HL-60 (cell line): ENCODE data around the gene TMEM141.

Experiments used
- CTCF ChIP-seq: IDR thresholded peaks from one replicate; pipeline ENCODE4 v1.5.1; 2011; ENCODE audit warnings: low read length, control low read depth, inconsistent platforms; ENCODE audit not compliant: insufficient read depth
- GABPA ChIP-seq: IDR thresholded peaks from 2 replicates; pipeline ENCODE4 v1.6.1; 2012; ENCODE audit warnings: low read depth
- POLR2AphosphoS5 ChIP-seq: IDR thresholded peaks from 2 replicates; pipeline ENCODE4 v1.6.1; 2012; ENCODE audit warnings: low read depth
- REST ChIP-seq: IDR thresholded peaks from 2 replicates; pipeline ENCODE4 v1.6.1; 2012; ENCODE audit warnings: low read depth; ENCODE audit not compliant: insufficient replicate concordance

GRCh38 chr9:136799854-136800657 is 8.9 kb downstream of the TMEM141 start:
- peak; percentile 76 for TF ChIP-seq POLR2AphosphoS5
- TF ChIP-seq GABPA: no peak
- TF ChIP-seq CTCF: no peak
- TF ChIP-seq REST: no peak
